ENCODE data around the gene PRDM16.

PRDM16 gene

GRCh38 chr1:3128431-3129132 is 59.6 kb downstream of the PRDM16 start:
- DNase-seq = no peak

- no peak for DNase-seq
These were observed 60.1 kb downstream of the PRDM16 start for GRCh38 chr1:3129133-3129490.

GRCh38 chr1:3130268-3130667 is 61.3 kb downstream of the PRDM16 start:
- no peak for DNase-seq

- no peak for DNase-seq
These were observed 63.7 kb downstream of the PRDM16 start for GRCh38 chr1:3132660-3133059.

- DNase-seq = no peak
These were observed 64.7 kb downstream of the PRDM16 start for GRCh38 chr1:3133686-3134085.

GRCh38 chr1:3134381-3135072 is 65.5 kb downstream of the PRDM16 start:
- DNase-seq = no peak

- no peak for DNase-seq
These were observed 66.2 kb downstream of the PRDM16 start for GRCh38 chr1:3135073-3135702.

GRCh38 chr1:3135744-3136455 is 66.9 kb downstream of the PRDM16 start:
- DNase-seq = no peak

- DNase-seq = no peak
These were observed 67.5 kb downstream of the PRDM16 start for GRCh38 chr1:3136532-3136931.

- DNase-seq = no peak
These were observed 68.4 kb downstream of the PRDM16 start for GRCh38 chr1:3137111-3138100.

GRCh38 chr1:3138623-3139151 is 69.7 kb downstream of the PRDM16 start:
- DNase-seq = no peak

- DNase-seq = no peak
These were observed 70.4 kb downstream of the PRDM16 start for GRCh38 chr1:3139451-3139852.

GRCh38 chr1:3139871-3140361 is 70.9 kb downstream of the PRDM16 start:
- DNase-seq = no peak

GRCh38 chr1:3140437-3140836 is 71.4 kb downstream of the PRDM16 start:
- DNase-seq = no peak

GRCh38 chr1:3141129-3141528 is 72.1 kb downstream of the PRDM16 start:
- no peak for DNase-seq

GRCh38 chr1:3141836-3142235 is 72.8 kb downstream of the PRDM16 start:
- DNase-seq = no peak

- DNase-seq = no peak
These were observed 73.2 kb downstream of the PRDM16 start for GRCh38 chr1:3142236-3142635.

- no peak for DNase-seq
These were observed 73.7 kb downstream of the PRDM16 start for GRCh38 chr1:3142751-3143150.

- no peak for DNase-seq
These were observed 76.7 kb downstream of the PRDM16 start for GRCh38 chr1:3145532-3146325.

- no peak for DNase-seq
These were observed 77.5 kb downstream of the PRDM16 start for GRCh38 chr1:3146458-3146857.

- DNase-seq = no peak
These were observed 77.9 kb downstream of the PRDM16 start for GRCh38 chr1:3146907-3147306.

All from NCI-H1048 (cell line).